ENCODE data around the gene EVC2.

EVC2 gene

GRCh38 chr4:5711479-5712184, 3.3 kb upstream of the EVC2 start:
- no peak for DNase-seq

- no peak for DNase-seq
These were observed 2.7 kb upstream of the EVC2 start, which contains the start of gene EVC for GRCh38 chr4:5710961-5711478. EVC (plus strand) TSS chr4:5711201; CDS start chr4:5711381, 180 bp downstream.

GRCh38 chr4:5710065-5710960, 2.0 kb upstream of the EVC2 start:
- DNase-seq, result no peak

- DNase-seq, result no peak
These were observed 832 bp upstream of the EVC2 start for GRCh38 chr4:5709207-5709575.

- DNase-seq, result no peak
These were observed 446 bp downstream of the EVC2 start for GRCh38 chr4:5707778-5708448.

- DNase-seq, result no peak
These were observed 993 bp downstream of the EVC2 start for GRCh38 chr4:5707366-5707765.

GRCh38 chr4:5706486-5707290, 1.7 kb downstream of the EVC2 start:
- no peak for DNase-seq

- DNase-seq, result no peak
These were observed 2.6 kb downstream of the EVC2 start for GRCh38 chr4:5705647-5706320.

GRCh38 chr4:5704276-5704675, 4.1 kb downstream of the EVC2 start:
- DNase-seq, result no peak

GRCh38 chr4:5703831-5704230, 4.5 kb downstream of the EVC2 start:
- DNase-seq, result no peak

- no peak for DNase-seq
These were observed 6.4 kb downstream of the EVC2 start for GRCh38 chr4:5701971-5702370.

- no peak for DNase-seq
These were observed 7.9 kb downstream of the EVC2 start for GRCh38 chr4:5700459-5700858.

- DNase-seq, result no peak
These were observed 12.0 kb downstream of the EVC2 start for GRCh38 chr4:5696341-5696740.

GRCh38 chr4:5693871-5694270, 14.5 kb downstream of the EVC2 start:
- no peak for DNase-seq

GRCh38 chr4:5691491-5692132, 16.7 kb downstream of the EVC2 start:
- DNase-seq, result no peak

- no peak for DNase-seq
These were observed 19.3 kb downstream of the EVC2 start for GRCh38 chr4:5689065-5689464.

GRCh38 chr4:5686338-5686737, 22.0 kb downstream of the EVC2 start:
- DNase-seq, result no peak

GRCh38 chr4:5685296-5685695, 23.1 kb downstream of the EVC2 start:
- DNase-seq, result no peak

- no peak for DNase-seq
These were observed 24.8 kb downstream of the EVC2 start for GRCh38 chr4:5683566-5683965.

- DNase-seq, result no peak
These were observed 29.4 kb downstream of the EVC2 start for GRCh38 chr4:5678977-5679376.

GRCh38 chr4:5676763-5677162, 31.6 kb downstream of the EVC2 start:
- DNase-seq, result no peak

Measured in CD4-positive, alpha-beta T cell treated with Interleukin-4 for 1 hour (primary cell).